Stimulated activated CD8-positive, alpha-beta memory T cell treated with anti-CD3 and anti-CD28 coated beads, Interleukin-7, amount 100 ng/mL, for 4 hours (primary cell): ENCODE measurements around the gene FGF18.

Experiments
- DNase-seq, 2 donors: peaks; one replicate each; pipeline ENCODE4 v3.0.0-alpha.2; 2020; ENCODE audit warnings: low read depth in 2 of 2

Gene FGF18

DNA sequence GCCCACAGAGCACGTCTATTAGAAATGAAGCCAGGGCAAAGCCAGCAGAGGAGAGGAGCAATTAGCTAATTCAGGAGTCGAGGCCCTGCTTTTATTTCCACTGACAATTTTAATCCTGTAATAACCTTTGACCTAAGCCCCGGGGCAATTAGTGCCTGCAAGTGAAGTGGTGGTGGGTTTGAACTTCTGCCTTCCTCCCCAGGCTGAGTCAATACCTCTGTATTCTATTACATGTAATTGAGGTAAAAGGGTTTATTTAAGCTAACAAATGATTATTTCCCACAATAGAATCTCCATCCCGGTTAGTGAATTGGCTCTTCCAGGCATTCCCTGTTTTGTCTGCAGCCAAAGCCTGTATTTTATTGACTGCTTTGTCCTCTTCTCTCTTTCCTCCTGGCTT is 49.9 kb downstream of the FGF18 start:
- DNase-seq: no peak

DNA sequence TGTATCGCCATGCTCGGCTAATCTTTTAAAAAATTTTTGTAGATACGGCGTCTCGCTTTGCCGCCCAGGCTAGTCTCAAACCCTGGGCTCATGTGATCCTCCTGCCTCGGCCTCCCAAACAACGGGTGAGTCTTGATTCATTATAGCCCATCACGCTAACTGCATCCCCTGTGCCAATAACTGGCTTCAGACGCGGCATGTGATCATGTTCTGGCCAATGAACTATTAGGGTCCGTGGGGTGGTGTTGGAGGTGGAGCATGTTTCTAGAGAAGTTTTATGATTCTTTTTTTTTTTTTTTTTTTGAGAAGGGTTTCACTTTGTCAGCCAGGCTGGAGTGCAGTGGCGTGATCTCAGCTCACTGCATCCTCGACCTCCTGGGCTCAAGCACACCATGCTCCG is 51.0 kb downstream of the FGF18 start:
- no peak for DNase-seq

DNA sequence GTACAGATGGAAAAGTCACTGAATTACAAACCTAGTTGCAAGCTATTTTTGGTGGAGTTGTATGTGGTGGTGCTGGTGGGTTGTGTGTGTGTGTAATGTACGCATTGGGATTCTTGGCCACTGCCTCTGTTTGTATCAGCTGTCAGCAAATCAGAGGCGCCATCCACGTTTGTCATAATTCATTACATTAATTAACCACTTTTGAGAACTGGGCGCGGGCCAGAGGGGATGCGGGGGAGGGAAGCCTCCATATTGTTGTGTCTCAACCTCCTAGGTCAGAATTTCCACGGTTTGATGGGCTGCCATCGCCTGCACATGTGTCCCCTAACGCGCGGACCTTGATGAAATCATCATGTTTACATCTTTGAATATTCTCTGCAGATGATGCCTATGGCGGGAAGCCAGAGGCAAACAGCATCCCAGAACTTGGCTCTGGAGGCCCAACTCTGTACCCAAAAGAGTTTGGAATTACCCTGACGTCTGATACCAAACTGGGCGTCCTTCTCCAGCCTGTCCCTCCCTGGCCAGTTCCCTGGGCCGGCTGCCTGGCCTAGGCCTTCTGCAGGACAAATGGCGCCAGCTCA is 54.9 kb downstream of the FGF18 start:
- no peak for DNase-seq

DNA sequence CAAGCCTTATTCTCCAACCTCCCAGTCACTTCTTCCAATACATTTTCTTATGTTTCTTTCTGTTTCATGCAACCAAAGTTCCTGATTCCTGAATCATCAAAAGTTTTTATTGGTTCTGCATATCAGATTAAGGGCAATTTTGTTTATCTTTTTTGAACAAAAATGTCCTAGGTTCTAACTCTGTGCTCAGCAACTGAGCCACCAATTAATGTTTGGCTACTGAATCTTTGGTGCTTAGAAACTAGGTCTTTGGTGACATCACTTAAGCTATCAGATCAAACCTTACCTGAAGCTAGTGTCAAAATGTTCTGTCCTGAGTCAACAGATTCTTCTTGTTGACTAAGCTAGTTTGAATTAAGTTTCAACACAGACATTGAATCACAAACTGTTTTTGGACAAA is 56.1 kb downstream of the FGF18 start:
- DNase-seq: no peak

DNA sequence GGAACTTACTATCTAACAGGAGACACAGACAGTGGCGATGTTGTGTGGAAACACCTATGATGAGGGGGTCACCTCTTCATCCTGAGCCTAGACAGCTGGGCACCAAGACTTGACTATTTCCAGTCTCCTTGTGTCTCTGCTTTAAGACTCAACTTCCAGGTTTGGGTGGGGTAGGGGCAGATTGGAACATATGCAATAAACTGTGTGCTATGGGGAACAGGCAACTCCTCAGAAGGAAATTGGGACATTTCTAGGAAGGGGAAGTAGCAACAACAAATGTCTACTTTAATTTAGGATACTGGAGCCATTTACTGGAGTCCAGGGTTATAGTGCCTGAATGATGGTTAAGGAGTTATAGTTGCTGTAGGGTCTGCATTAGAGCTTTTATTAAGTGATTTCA is 57.3 kb downstream of the FGF18 start:
- no peak for DNase-seq

DNA sequence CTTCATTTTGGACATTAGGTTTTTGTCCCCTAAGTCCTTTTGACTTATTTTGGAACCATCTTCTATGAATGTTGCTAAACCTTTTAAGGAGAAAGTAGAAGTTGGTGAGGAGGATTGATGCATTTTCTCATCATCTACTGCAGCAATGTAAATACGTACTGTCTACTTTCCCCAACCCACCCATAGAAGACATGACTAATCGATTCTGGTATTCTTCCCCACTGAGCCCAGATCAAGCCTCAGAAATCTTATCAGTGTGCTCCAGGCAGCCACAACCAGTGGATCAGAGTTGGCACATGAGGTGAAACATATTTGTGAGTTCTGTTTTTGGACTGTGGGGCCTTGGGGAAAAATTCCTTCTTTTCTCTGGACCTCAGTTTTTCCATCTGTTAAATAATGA is 57.7 kb downstream of the FGF18 start:
- DNase-seq: no peak

DNA sequence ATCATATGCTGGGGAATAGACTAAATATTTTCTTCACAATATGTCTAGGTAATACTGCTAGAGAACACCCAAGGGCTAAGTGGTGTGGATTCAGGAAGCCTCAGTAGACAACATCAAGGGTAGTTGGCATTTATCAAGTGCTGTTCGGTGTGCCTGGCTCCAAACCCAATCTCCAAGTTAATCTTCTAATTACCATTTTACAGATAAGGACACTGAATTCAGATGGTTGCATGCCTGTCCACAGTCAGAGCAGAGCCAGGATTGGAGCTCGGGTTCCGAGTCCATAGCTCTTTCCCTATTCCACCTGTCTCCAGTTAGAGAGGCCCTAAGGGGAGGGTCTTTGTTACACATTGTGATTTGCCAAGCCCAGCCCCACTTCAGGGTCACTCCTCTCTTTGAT is 58.2 kb downstream of the FGF18 start:
- DNase-seq: no peak

DNA sequence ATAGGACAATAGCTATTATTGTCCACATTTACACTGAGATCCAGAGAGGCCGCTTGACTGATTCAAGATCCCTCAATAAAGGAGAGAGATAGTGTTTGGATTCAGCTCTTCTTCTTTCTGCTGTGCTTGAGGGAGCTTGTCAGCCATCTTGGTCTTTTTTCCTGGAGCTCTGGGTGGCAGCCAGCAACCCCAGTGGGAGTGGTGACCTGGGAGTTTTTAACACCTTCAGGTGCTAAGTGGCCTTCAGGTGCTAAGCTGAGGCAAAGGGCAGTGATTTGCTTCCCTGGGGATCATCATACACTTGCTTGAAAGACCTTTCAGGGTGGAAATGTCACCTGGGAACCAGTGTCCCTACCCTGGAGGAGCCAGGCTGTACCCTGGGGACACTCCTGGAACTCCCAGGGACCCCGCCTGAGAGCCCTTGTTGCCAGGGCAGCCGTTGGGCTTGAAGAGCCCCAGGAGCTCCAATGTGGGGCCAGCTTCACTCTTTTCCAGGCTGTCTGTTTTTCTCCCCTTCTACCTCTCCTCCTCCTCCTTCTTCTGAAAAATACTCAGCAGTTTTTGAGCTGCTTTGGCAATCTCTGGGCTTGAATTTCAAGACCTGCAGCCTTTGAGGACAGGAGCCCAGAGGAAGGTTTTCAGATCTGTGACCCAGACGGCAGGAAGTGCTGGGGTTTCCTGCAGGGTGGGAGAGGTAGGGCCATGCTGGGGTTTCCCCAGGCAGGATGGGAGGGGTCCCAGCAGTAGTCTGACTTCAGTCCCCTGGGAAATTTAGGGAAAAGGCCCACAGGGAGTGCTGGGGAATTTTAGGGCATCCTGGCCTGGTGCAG is 59.7 kb downstream of the FGF18 start:
- no peak for DNase-seq

DNA sequence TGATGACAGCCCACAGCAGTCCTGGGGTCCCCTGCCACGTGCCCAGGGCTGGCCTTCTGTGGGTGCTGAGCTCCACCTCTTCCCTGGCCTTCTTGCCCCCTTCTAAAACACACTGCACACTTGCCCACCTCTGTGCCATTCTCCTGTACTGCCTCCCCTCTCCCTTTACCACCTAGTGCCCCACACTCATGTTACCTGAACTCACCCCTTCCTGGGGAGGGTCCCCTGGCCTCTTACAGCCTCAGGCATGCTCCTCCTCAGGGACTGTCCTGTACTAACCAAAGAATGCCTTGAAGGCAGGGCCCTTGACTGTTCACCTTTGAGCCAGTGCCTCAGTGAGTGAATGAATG is 60.3 kb downstream of the FGF18 start:
- no peak for DNase-seq

DNA sequence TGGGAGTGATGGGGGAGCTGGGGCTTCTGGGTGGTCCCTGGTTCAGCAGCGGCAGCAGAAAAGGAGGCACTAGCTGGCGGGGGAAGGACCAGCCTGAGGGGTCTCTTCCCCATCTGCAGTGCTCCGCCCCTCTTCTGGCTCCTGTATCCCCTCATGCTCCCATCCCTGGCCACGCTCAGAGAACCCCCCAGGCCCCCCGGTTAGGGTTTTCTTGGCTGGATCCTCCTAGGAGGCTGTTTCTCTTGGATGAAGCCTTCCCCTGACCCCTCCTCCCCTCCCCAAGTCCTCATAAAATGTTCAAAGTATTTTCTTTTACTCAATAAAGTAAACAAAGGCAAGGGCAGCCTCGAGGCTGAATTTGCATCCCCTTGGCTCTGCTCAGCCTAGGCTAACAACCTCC is 60.8 kb downstream of the FGF18 start:
- no peak for DNase-seq

DNA sequence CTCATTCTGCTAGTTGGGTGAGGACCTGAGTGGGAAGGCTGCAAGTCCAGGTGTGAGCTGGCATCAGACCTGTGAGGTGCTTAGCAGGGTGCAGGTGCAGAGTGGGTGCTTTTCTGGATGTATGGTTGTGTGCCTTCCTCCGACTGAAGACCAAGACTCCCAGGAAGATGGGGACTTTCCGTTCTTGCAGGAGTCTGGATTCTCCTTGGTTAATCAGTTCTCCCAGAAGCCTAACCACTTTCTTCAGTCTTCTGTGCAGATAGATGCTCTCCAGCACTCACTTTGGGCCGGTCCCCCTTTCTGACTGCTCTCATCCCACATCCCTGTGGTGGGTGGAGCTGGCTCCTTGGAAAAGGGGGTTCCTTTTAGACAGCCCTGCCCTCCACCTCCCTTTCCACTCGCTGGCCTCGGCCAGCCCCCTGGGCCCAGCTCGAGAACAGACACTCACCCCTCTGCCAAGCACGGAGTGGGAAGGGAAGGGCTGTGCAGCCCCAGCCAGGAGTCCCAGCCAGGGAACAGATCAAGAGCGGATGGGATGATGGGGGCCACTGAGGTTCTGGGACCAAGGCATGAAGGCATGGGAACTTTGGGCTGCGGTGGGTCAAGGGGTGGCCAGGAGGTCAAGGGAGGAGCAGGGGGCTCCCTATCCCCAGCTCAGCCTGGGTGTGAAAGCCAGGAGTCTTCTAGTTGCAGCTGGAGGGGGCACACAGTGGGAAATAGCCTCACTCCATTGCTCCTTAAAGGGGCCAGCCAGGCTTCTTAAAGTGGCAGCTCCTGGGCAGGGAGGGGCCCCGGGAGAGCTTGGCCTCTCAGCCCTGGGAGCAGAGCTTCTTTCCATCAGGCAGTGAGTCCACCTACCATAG is 62.4 kb downstream of the FGF18 start:
- no peak for DNase-seq

DNA sequence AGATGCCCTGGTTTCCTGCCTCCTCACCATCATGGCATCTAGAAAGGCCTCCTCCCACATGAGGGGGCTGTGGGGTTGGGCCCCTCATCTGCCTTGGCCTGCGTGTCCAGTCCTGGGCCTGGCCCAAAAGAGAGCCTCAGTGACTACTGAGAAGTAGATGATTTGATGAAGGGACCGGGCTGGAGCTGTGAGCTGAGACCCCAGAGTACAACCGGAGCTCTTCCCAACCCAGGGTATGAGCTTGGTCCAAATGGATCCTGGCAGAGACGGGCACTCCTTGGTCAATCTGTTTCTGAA is 62.9 kb downstream of the FGF18 start:
- DNase-seq: no peak

DNA sequence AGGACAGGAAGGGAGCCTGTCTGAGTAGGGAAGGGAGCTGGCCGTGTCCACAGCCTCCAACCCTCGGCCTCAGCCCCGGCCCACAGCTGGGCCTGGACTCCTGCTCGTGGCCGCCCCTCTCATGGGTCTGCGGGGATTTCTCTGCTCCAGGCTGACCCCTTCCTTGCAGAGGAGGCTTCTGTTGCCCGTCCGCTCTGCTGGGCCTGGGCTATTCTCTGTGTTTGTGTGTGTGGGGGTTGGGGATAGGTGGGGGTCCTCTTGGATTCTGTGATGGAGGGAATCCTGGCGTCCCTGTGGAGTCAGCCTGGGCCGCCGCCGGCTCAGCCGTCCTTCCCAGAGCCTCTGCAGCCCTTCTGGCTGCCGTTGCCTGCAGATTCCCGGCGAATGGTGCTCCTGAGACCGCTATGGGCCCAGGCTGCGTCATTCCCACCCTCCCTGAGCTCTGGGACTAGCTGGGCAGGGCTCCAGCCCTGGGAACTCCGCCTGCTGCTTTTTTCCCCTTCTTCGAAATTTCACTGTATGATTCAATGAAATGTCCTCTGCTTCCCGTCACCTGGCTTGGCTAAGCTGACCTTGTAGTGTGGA is 64.2 kb downstream of the FGF18 start:
- DNase-seq: no peak

DNA sequence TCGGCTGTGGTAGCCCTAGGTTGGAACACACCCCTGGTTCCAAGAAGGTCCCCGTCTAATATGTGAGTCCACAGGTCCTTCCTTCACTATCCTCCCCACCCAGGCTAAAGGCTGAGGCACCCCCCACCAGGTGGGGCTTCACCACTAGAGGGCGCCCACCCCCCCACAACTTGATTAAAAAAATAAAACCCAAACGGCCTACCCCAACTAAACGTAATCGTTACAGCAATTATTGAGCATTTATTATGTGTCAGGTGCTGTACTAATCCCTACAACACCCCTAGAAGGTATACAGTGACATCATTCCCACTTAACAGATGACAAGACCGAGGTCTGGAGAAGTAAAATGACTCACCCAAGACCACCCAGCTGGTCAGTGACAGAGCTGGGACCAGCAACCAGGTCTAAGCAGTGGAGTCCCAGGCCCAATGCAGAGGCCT is 65.0 kb downstream of the FGF18 start:
- DNase-seq: peak; percentile 7 to 21

DNA sequence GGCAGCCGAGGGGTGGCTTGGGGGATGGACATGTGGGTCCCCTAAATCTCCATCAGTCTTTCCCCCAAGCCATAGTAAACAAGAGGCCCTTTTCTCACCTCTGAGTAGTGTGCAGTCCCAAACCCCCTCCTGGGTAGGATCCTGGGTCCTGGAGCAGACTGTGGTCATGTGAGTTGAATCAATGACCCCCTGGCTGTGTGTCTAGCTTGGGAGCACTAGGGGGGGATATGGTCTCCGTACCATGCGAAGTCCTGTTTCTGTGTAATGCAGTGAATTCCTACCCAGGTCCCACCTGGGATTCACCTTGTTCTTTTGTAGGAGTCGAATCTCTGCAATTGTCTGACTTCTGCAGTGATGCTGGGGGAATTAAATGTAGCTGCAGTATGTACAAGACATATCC is 66.2 kb downstream of the FGF18 start:
- DNase-seq: no peak

DNA sequence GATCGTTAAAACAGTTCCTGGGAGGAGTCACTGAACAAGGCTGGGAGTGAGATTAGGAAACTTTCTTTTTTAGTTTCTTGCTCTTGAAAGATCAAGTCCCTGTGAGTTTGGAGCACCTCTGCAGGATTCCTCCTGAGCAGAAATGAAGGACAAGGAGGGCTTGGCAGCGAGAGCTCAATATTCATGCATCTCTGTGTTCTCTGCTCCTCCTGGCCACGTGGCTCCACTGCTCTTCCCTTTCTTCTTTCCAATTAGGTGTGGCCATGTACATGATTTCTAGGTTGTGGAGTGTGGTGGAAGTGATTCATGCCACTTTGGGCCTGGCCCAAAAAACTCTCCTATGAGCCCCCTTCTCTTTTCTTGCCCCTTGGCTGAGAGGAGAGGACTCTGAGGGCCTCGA is 67.2 kb downstream of the FGF18 start:
- no peak for DNase-seq

DNA sequence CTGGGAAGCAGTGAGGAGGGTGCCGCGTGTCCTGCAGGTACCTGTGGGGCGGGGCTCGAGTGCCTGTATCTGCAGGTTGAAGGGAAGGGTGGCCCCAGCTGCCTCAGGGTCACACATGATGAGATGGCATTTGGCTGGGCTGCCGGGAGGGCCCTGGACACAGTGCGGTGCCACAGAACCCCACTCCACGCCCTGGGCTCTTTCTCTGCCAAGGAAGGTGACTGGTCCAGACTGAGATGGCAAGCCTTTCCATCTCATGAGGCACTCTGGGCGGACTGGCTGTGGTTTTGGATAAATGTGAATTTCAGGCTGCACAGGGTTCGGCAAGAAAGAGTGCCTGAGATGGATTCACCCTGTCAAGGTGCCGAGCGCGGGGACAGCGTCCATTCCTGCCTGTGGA is 69.4 kb downstream of the FGF18 start:
- DNase-seq: no peak

DNA sequence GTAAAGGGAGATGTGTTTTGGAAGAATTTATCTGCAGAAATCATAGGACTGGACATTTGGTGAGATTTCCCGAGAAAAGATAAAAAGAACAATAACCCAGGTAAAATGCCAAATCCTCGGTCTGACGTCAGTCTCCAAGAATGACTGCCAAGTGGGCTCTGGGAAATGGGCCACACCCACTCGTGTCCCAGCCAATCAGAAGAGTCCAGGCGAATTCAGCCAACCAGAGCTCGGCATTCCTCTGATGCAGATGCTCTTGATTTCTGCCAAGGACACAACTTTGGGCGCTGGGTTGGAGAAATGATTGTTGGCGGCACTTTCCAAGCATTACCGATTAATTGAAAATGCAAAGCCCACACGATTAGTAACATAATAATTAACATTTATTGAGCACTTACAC is 73.3 kb downstream of the FGF18 start:
- DNase-seq: no peak

DNA sequence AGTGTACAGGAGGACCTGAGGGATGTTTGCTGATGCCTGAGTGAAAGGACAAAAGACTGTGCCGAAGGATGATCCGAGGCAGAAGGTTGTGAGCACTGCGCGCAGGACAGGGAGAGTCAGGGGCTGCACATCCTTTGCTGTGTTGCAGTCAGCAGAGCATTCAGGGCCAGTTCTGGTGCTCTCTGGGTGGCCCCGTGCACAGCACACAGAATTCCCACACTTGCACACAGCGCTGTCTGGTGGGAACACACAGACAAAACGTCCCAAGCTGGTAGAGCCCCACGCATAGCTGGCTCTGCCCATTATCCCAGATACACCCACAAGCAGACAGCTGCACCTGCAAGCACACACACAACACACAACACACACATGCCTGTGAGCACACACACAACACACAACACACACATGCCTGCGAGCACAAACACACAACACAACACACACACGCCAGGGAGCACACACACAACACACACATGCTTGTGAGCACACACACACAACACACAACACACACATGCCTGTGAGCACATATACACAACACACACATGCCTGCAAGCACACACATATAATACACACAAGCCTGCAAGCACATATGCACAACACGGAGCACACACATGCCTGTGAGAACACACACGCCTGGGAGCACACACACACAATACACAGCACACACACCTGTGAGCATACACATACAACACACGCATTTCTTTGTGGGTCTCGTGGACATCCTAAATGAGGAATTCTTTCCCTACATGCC is 74.4 kb downstream of the FGF18 start:
- DNase-seq: no peak

DNA sequence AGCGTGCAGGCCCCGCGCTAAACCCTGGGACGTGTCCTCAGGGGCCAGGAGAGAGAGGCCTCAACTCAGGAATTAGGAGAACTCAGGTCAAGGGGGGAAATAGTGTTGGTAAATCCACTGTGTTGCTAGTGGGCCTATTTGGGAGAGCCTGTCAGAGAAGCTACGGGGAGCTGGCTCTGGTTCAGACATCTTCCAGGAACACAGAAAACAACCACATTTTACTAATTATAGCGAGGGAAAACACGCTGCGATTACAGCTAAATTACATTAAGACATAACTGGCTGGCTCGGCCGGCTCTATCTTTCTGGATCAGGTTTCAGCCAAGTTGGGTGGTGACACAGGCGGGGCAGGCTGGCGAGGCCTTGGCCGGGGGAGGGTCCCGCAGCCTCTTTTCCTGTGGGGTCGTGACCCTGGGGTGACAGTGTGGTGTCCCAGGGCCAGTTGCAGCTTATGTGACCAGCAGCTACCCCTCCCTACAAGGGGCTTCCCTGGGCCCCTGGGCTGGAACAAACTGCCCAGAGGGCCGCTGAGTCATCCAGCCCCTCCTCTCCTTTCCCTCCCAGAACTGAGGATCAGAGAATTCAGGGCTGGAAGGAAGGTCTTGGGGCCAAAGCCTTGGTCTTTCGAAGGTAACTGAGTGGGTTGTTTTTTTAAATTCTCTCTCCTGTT is 75.1 kb downstream of the FGF18 start:
- DNase-seq: no peak

DNA sequence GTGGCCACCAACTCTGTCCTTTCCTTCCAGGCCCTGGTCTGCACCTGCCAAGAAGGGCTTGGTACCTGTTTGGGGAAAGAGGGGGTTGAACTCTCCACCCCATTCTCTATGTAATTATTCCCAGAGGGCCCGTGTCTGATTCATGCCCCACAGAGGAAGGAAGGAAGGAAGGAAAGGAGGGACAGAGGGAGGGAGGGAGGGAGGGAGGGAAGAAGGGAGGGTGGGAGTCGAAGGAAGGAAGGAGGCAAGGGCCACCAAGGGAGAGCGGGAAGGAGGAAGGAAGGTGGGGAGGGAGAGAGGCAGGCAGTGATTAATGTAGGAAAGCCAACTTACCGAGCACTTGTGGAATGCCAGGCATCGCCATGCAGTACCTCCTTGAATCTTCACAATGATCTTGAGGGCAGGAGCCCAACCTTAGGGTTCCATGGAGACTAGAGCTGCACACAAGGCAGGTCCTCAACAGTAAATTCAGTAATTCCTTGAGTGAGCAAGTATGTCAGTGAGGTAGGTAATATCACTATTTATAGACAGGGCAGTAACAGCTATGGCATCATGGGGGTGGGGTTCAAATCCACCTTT is 75.8 kb downstream of the FGF18 start:
- DNase-seq: no peak
